HEK293 (cell line): Measurements from ENCODE around the gene HOXB4.
A peak's percentile ranks its signal among the peaks of the same experiment; 100 is the strongest.

ENCODE experiments used
- CTCF ChIA-PET: fragments of 350-600 bp; formaldehyde crosslinking; extraction: SDS; loops from one replicate; lab custom pipeline; 2021; ENCODE audit warnings: antibody characterized with exemption; lab: Yijun Ruan, JAX
- POLR2A ChIA-PET: fragments of 300-600 bp; formaldehyde crosslinking; extraction: SDS; loops from one replicate; lab custom pipeline; 2020; ENCODE audit warnings: antibody characterized with exemption, inconsistent platforms; lab: Yijun Ruan, JAX
- H3K27ac ChIP-seq: fragments of 200-500 bp; sonication (Bioruptor generic); 2 replicates; pipeline ENCODE4 v1.5.1; 2014; ENCODE audit warnings: low read depth, low read length, control low read depth, inconsistent platforms; ENCODE audit errors: extremely low read depth
- H3K36me3 ChIP-seq, 2 experiments: fragments of 200-500 bp in 1 of 2; sonication (Bioruptor generic) in 1 of 2; 1 replicate in 1 of 2; 2 replicates in 1 of 2; pipeline ENCODE4 v1.5.1; 2014 to 2017; ENCODE audit warnings: inconsistent platforms in 2 of 2, low read length in 2 of 2; ENCODE audit not compliant: control insufficient read depth in 2 of 2, insufficient read depth in 1 of 2
- H3K4me1 ChIP-seq: fragments of 200-500 bp; sonication (Bioruptor generic); 2 replicates; pipeline ENCODE4 v1.5.1; 2014; ENCODE audit warnings: mild to moderate bottlenecking, low read length, inconsistent platforms; ENCODE audit not compliant: control insufficient read depth, insufficient read depth
- H3K4me3 ChIP-seq: 2 replicates; pipeline ENCODE4 v1.5.1; 2011; ENCODE audit warnings: low read depth, mild to moderate bottlenecking, control low read depth, low read length, moderate library complexity
- H3K9me3 ChIP-seq: fragments of 200-500 bp; sonication (Bioruptor generic); 2 replicates; pipeline ENCODE4 v1.5.1; 2014; ENCODE audit warnings: low read depth, low read length, inconsistent platforms; ENCODE audit not compliant: control insufficient read depth, insufficient read depth
- FEZF1 ChIP-seq: fragments of 450-650 bp; formaldehyde crosslinking; IDR thresholded peaks from 2 replicates; pipeline ENCODE4 v1.5.1; 2016; ENCODE audit warnings: missing biosample characterization, missing genetic modification characterization
- KLF10 ChIP-seq: fragments of 450-650 bp; IDR thresholded peaks from 2 replicates; pipeline ENCODE4 v1.5.1; 2018; ENCODE audit warnings: missing biosample characterization, mild to moderate bottlenecking, missing genetic modification characterization
- MYNN ChIP-seq: fragments of 450-650 bp; formaldehyde crosslinking; IDR thresholded peaks from 2 replicates; pipeline ENCODE4 v1.5.1; 2016; ENCODE audit warnings: missing biosample characterization, missing genetic modification characterization, borderline replicate concordance
- SP3 ChIP-seq: fragments of 450-650 bp; formaldehyde crosslinking; IDR thresholded peaks from 2 replicates; pipeline ENCODE4 v1.5.1; 2016; ENCODE audit warnings: missing biosample characterization, missing genetic modification characterization
- ZBTB8A ChIP-seq: fragments of 450-650 bp; formaldehyde crosslinking; IDR thresholded peaks from 2 replicates; pipeline ENCODE4 v1.5.1; 2016; ENCODE audit warnings: missing biosample characterization, missing genetic modification characterization
- ZNF202 ChIP-seq: fragments of 450-650 bp; formaldehyde crosslinking; IDR thresholded peaks from 2 replicates; pipeline ENCODE4 v1.5.1; 2016; ENCODE audit warnings: missing biosample characterization, missing genetic modification characterization, borderline replicate concordance
- ZNF626 ChIP-seq: fragments of 450-650 bp; sonication (Bioruptor Pico); formaldehyde crosslinking; IDR thresholded peaks from 2 replicates; pipeline ENCODE4 v1.5.1; 2018; ENCODE audit warnings: missing biosample characterization, missing genetic modification characterization, inconsistent platforms
- ZNF660 ChIP-seq: fragments of 450-650 bp; IDR thresholded peaks from 2 replicates; pipeline ENCODE4 v1.5.1; 2018; ENCODE audit warnings: missing biosample characterization, mild to moderate bottlenecking, missing genetic modification characterization
- ZNF76 ChIP-seq: fragments of 450-650 bp; formaldehyde crosslinking; IDR thresholded peaks from 2 replicates; pipeline ENCODE4; 2016; ENCODE audit warnings: low read depth, missing biosample characterization, missing genetic modification characterization, borderline replicate concordance
- ZXDB ChIP-seq: fragments of 450-650 bp; formaldehyde crosslinking; IDR thresholded peaks from 2 replicates; pipeline ENCODE4 v1.5.1; 2016; ENCODE audit warnings: missing biosample characterization, missing genetic modification characterization
- TF ChIP-seq, protein P1 (sequence below): fragments of 450-650 bp; formaldehyde crosslinking; IDR thresholded peaks from 2 replicates; pipeline ENCODE4 v1.5.1; 2017; ENCODE audit warnings: missing biosample characterization, missing genetic modification characterization
- TF ChIP-seq, protein P2 (sequence below): fragments of 450-650 bp; formaldehyde crosslinking; IDR thresholded peaks from 2 replicates; pipeline ENCODE4 v1.5.1; 2017; ENCODE audit warnings: missing biosample characterization, missing genetic modification characterization
- TF ChIP-seq, protein P3 (sequence below): fragments of 450-650 bp; formaldehyde crosslinking; IDR thresholded peaks from 2 replicates; pipeline ENCODE4 v1.5.1; 2016; ENCODE audit warnings: missing biosample characterization, missing genetic modification characterization
- TF ChIP-seq, protein P4 (sequence below): fragments of 450-650 bp; formaldehyde crosslinking; IDR thresholded peaks from 2 replicates; pipeline ENCODE4 v1.5.1; 2016; ENCODE audit warnings: missing biosample characterization, missing genetic modification characterization
- TF ChIP-seq, protein P5 (sequence below): fragments of 450-650 bp; formaldehyde crosslinking; conservative IDR thresholded peaks from 2 replicates; pipeline ENCODE4 v1.5.1; 2016; ENCODE audit warnings: low read depth, missing biosample characterization, missing genetic modification characterization

HOXB4 gene

DNA sequence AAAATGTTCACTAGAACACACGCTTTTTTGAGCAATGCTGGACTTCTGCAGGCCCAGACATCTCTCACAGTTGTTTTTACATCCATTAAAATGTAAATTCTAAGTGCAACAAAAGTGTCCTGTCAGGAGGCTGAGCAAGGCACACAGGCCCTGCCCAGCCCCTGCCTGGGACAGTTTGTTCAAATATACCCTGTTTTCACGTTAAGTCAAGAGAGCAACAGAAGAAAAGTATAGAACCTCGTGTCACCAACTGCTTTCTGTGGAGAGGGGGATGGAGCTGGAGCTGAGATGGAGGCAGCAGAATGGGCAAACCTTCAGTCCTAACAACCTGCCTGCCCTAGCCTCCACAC lies 28.9 kb downstream of the HOXB4 start:
- no peaks in the 10 kb centered on the region for H3K9me3 ChIP-seq
- H3K4me3 ChIP-seq = no peak overlapping the region
- peaks cover 54% of the 10 kb centered on the region for H3K4me1 ChIP-seq
- POLR2A ChIA-PET = no interaction called here
- peak overlapping the region; percentile 100 for H3K27ac ChIP-seq
- CTCF ChIA-PET = interaction anchor here (0.6 to 1.1 kb wide), 2 partner anchors 8 to 42 kb away, joined by 3 to 4 read pairs; no protein-coding TSS in a partner anchor
- TF ChIP-seq, protein P1, sequence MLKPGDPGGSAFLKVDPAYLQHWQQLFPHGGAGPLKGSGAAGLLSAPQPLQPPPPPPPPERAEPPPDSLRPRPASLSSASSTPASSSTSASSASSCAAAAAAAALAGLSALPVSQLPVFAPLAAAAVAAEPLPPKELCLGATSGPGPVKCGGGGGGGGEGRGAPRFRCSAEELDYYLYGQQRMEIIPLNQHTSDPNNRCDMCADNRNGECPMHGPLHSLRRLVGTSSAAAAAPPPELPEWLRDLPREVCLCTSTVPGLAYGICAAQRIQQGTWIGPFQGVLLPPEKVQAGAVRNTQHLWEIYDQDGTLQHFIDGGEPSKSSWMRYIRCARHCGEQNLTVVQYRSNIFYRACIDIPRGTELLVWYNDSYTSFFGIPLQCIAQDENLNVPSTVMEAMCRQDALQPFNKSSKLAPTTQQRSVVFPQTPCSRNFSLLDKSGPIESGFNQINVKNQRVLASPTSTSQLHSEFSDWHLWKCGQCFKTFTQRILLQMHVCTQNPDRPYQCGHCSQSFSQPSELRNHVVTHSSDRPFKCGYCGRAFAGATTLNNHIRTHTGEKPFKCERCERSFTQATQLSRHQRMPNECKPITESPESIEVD (tag by site-specific recombination) = peak; percentile 82
- TF ChIP-seq KLF10 (tag by site-specific recombination) (0 out of 2 replicates have a peak, but pooled peaks have one; percentile 3), ZBTB8A (tag by site-specific recombination) (peak; percentile 47; the same call in 1 of the 2 replicates), ZXDB (tag by site-specific recombination) (0 out of 2 replicates have a peak, but pooled peaks have one; percentile 29), ZNF660 (tag by site-specific recombination) (no peak), FEZF1 (peak; percentile 80)
- TF ChIP-seq, protein P2, sequence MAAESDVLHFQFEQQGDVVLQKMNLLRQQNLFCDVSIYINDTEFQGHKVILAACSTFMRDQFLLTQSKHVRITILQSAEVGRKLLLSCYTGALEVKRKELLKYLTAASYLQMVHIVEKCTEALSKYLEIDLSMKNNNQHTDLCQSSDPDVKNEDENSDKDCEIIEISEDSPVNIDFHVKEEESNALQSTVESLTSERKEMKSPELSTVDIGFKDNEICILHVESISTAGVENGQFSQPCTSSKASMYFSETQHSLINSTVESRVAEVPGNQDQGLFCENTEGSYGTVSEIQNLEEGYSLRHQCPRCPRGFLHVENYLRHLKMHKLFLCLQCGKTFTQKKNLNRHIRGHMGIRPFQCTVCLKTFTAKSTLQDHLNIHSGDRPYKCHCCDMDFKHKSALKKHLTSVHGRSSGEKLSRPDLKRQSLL (tag by site-specific recombination) = peak; percentile 59; the same call in 1 of the 2 replicates
- TF ChIP-seq, protein P3, sequence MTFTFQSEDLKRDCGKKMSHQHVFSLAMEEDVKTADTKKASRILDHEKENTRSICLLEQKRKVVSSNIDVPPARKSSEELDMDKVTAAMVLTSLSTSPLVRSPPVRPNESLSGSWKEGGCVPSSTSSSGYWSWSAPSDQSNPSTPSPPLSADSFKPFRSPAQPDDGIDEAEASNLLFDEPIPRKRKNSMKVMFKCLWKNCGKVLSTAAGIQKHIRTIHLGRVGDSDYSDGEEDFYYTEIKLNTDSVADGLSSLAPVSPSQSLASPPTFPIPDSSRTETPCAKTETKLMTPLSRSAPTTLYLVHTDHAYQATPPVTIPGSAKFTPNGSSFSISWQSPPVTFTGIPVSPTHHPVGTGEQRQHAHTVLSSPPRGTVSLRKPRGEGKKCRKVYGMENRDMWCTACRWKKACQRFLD (tag by site-specific recombination) = no peak
- TF ChIP-seq, protein P4, sequence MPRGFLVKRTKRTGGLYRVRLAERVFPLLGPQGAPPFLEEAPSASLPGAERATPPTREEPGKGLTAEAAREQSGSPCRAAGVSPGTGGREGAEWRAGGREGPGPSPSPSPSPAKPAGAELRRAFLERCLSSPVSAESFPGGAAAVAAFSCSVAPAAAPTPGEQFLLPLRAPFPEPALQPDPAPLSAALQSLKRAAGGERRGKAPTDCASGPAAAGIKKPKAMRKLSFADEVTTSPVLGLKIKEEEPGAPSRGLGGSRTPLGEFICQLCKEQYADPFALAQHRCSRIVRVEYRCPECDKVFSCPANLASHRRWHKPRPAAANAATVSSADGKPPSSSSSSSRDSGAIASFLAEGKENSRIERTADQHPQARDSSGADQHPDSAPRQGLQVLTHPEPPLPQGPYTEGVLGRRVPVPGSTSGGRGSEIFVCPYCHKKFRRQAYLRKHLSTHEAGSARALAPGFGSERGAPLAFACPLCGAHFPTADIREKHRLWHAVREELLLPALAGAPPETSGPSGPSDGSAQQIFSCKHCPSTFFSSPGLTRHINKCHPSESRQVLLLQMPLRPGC = no peak
- TF ChIP-seq, all 188 proteins: peak for 6
- H3K36me3 ChIP-seq = peaks cover 15 to 45% of the 10 kb centered on the region in 2 experiments

DNA sequence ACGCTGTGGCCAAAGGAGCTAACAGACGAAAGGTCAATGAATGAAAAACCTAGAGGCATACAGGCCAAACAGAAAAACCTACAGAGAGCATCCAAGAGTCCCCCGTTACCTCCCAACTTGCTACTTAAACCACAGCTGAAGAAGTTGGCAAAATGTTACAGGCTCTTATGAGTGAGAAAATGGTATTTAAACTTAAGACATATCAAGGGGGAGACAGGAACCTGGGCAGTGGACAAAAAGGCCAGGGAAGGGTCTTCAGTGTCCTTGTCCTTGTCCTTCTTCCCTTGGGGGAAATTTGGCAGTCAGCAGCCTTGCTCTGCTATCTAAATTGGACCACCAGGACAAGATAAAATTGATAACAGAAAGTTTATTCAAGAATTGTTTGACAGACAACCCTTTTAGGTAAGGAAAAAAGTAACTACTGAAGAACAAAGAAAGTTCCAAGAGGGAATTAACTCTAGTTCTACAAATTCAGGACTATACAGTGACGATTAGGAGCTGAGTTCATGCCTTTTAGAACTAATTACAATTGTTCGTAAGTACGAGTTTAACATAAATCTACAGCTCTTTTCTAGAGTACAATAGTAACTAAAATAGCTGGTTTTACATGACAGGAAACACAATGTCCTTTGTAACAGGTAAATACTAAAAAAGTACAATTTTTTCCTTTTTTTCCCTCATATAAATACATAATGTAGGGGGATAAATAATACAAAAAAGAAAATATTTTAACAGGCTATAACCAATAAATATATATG lies 29.4 kb downstream of the HOXB4 start:
- H3K4me3 ChIP-seq = no peak overlapping the region
- CTCF ChIA-PET = interaction anchor here (0.6 to 3.1 kb wide), 4 partner anchors 9 to 50 kb away, joined by 3 to 15 read pairs (median 4); no protein-coding TSS in a partner anchor
- POLR2A ChIA-PET = no interaction called here
- H3K4me1 ChIP-seq = peaks cover 48% of the 10 kb centered on the region
- peak overlapping the region; percentile 100 for H3K27ac ChIP-seq
- H3K9me3 ChIP-seq = no peaks in the 10 kb centered on the region
- peaks cover 15 to 40% of the 10 kb centered on the region in 2 experiments for H3K36me3 ChIP-seq
- TF ChIP-seq KLF10 (tag by site-specific recombination) (0 out of 2 replicates have a peak, but pooled peaks have one; percentile 13), ZNF202 (no peak), SP3 (no peak), ZNF626 (tag by site-specific recombination) (no peak), MYNN (tag by site-specific recombination) (no peak), ZNF76 (tag by site-specific recombination) (no peak)
- TF ChIP-seq, protein P1 (tag by site-specific recombination) = peak; percentile 92
- TF ChIP-seq, protein P5, sequence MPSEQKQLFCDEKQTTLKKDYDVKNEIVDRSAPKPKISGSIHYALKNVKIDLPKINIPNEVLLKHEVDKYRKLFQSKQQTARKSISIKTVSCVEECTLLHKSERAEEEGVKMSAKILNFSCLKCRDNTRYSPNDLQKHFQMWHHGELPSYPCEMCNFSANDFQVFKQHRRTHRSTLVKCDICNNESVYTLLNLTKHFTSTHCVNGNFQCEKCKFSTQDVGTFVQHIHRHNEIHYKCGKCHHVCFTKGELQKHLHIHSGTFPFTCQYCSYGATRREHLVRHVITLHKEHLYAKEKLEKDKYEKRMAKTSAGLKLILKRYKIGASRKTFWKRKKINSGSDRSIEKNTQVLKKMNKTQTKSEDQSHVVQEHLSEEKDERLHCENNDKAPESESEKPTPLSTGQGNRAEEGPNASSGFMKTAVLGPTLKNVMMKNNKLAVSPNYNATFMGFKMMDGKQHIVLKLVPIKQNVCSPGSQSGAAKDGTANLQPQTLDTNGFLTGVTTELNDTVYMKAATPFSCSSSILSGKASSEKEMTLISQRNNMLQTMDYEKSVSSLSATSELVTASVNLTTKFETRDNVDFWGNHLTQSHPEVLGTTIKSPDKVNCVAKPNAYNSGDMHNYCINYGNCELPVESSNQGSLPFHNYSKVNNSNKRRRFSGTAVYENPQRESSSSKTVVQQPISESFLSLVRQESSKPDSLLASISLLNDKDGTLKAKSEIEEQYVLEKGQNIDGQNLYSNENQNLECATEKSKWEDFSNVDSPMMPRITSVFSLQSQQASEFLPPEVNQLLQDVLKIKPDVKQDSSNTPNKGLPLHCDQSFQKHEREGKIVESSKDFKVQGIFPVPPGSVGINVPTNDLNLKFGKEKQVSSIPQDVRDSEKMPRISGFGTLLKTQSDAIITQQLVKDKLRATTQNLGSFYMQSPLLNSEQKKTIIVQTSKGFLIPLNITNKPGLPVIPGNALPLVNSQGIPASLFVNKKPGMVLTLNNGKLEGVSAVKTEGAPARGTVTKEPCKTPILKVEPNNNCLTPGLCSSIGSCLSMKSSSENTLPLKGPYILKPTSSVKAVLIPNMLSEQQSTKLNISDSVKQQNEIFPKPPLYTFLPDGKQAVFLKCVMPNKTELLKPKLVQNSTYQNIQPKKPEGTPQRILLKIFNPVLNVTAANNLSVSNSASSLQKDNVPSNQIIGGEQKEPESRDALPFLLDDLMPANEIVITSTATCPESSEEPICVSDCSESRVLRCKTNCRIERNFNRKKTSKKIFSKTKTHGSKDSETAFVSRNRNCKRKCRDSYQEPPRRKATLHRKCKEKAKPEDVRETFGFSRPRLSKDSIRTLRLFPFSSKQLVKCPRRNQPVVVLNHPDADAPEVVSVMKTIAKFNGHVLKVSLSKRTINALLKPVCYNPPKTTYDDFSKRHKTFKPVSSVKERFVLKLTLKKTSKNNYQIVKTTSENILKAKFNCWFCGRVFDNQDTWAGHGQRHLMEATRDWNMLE (tag by site-specific recombination) = no peak
